Erythroblast (primary cell): ENCODE measurements around the gene ZBTB7C.

Experiments
- GATA1 ChIP-seq: IDR thresholded peaks from 2 replicates; pipeline ENCODE4 v1.6.1; 2011; ENCODE audit warnings: low read depth, mild to moderate bottlenecking, control low read depth, low read length, moderate library complexity
- POLR2A ChIP-seq: IDR thresholded peaks from 2 replicates; pipeline ENCODE4 v1.6.1; 2011; ENCODE audit warnings: mild to moderate bottlenecking, low read length

GRCh38 chr18:48250362-48250907 lies 158.7 kb downstream of the ZBTB7C start:
- TF ChIP-seq POLR2A (no peak), GATA1 (no peak)
